Fibroblast of peridontal ligament (primary cell): ENCODE results near the gene ATP11A.

Experiments
- DNase-seq: peaks from one replicate; pipeline ENCODE4 v3.0.0-alpha.2; 2010; ENCODE audit errors: extremely low read depth

ATP11A gene

GRCh38 chr13:112818040-112818697 is 128.3 kb downstream of the ATP11A start:
- no peak for DNase-seq

- no peak for DNase-seq
Measured at GRCh38 chr13:112818698-112819045, 128.8 kb downstream of the ATP11A start.

- no peak for DNase-seq
Measured at GRCh38 chr13:112819111-112819510, 129.3 kb downstream of the ATP11A start.

- DNase-seq = no peak
Measured at GRCh38 chr13:112819816-112820215, 130.0 kb downstream of the ATP11A start.

- no peak for DNase-seq
Measured at GRCh38 chr13:112820318-112820717, 130.5 kb downstream of the ATP11A start.

- peak; percentile 5 for DNase-seq
Measured at GRCh38 chr13:112821340-112822055, 131.7 kb downstream of the ATP11A start.

GRCh38 chr13:112822851-112823250 is 133.0 kb downstream of the ATP11A start:
- DNase-seq = no peak

- DNase-seq = no peak
Measured at GRCh38 chr13:112824429-112824828, 134.6 kb downstream of the ATP11A start.

- no peak for DNase-seq
Measured at GRCh38 chr13:112825071-112825470, 135.2 kb downstream of the ATP11A start.

- no peak for DNase-seq
Measured at GRCh38 chr13:112825875-112826274, 136.0 kb downstream of the ATP11A start.

- no peak for DNase-seq
Measured at GRCh38 chr13:112826565-112826964, 136.7 kb downstream of the ATP11A start.

GRCh38 chr13:112828082-112828699 is 138.4 kb downstream of the ATP11A start:
- no peak for DNase-seq

- no peak for DNase-seq
Measured at GRCh38 chr13:112828756-112829155, 138.9 kb downstream of the ATP11A start.

GRCh38 chr13:112831196-112831595 is 141.4 kb downstream of the ATP11A start:
- DNase-seq = no peak

- DNase-seq = no peak
Measured at GRCh38 chr13:112831801-112832200, 142.0 kb downstream of the ATP11A start.

- no peak for DNase-seq
Measured at GRCh38 chr13:112832811-112833210, 143.0 kb downstream of the ATP11A start.

- DNase-seq = no peak
Measured at GRCh38 chr13:112833551-112834257, 143.9 kb downstream of the ATP11A start.

GRCh38 chr13:112835344-112835743 is 145.5 kb downstream of the ATP11A start:
- no peak for DNase-seq

GRCh38 chr13:112835796-112836195 is 146.0 kb downstream of the ATP11A start:
- no peak for DNase-seq

- DNase-seq = no peak
Measured at GRCh38 chr13:112836940-112837339, 147.1 kb downstream of the ATP11A start.

GRCh38 chr13:112837371-112838037 is 147.7 kb downstream of the ATP11A start:
- peak; percentile 22 for DNase-seq
